GM12891 (cell line): ENCODE data around the gene UBAP1L.
"Not testable (repeated sequence)": the region's sequence is repeated elsewhere in the genome, so short reads cannot be mapped to it uniquely, and the experiment has no call there.

ENCODE experiments used
- DNase-seq: peaks from one replicate; pipeline ENCODE4 v3.0.0; 2011; ENCODE audit warnings: low spot score; ENCODE audit not compliant: insufficient read length
- FAIRE-seq: peaks from 2 replicates; lab custom pipeline; 2011; peaks lifted over from hg19 to GRCh38; lab: Jason Lieb, UNC
- PAX5 ChIP-seq: IDR thresholded peaks from 2 replicates; pipeline ENCODE4 v1.6.1; 2011; ENCODE audit warnings: low read length, moderate library complexity, mild to moderate bottlenecking; ENCODE audit not compliant: insufficient read depth, severe bottlenecking
- POLR2A ChIP-seq: IDR thresholded peaks from 2 replicates; pipeline ENCODE4 v1.6.1; 2011; ENCODE audit warnings: low read depth, low read length, control low read depth
- POLR2AphosphoS5 ChIP-seq: IDR thresholded peaks from 2 replicates; pipeline ENCODE4 v1.6.1; 2011; ENCODE audit warnings: low read depth, low read length, control low read depth
- POU2F2 ChIP-seq: IDR thresholded peaks from 2 replicates; pipeline ENCODE4 v1.6.1; 2011; ENCODE audit warnings: low read depth, mild to moderate bottlenecking, control low read depth, low read length, moderate library complexity
- SPI1 ChIP-seq: IDR thresholded peaks from 2 replicates; pipeline ENCODE4 v1.6.1; 2011; ENCODE audit warnings: low read depth, low read length, control low read depth
- TAF1 ChIP-seq: IDR thresholded peaks from 2 replicates; pipeline ENCODE4 v1.6.1; 2011; ENCODE audit warnings: low read depth, low read length, control low read depth

The UBAP1L gene

GRCh38 chr15:65100442-65100841 is 14.6 kb downstream of the UBAP1L start:
- DNase-seq, result no peak
- TF ChIP-seq POLR2A (no peak), TAF1 (no peak), POU2F2 (no peak), POLR2AphosphoS5 (no peak), SPI1 (no peak), PAX5 (no peak)
- no peak for FAIRE-seq

GRCh38 chr15:65099801-65100200 is 15.2 kb downstream of the UBAP1L start:
- not testable (repeated sequence) for DNase-seq, FAIRE-seq

DNA sequence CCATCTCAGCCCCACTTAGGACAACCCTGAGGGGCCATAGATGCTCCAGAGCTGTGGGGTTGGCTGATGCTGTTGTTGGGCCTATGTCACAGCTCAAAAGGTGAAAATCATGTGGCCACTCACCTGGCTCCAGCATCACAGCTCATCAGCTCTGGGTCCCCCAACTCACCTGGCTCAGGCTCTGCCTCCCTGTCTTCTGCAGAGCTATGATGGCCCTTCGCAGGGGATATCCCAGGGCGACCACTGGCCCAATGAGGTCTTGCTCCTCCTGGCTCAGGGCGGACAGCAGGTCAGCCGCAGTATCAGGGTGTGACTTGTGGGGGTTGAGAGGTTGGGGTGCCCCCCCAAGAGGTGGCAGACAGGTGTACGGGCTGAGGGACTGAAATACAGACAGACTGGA is 15.7 kb downstream of the UBAP1L start:
- DNase-seq (no peak), FAIRE-seq (no peak)
- TF ChIP-seq PAX5 (no peak), POU2F2 (no peak), TAF1 (no peak), SPI1 (no peak), POLR2A (no peak), POLR2AphosphoS5 (no peak)

- no peak for TF ChIP-seq POLR2A
- TF ChIP-seq SPI1, result no peak
- TF ChIP-seq TAF1, result no peak
- no peak for TF ChIP-seq POLR2AphosphoS5
- no peak for TF ChIP-seq PAX5
- no peak for TF ChIP-seq POU2F2
- FAIRE-seq (no peak), DNase-seq (no peak)
These were observed 17.2 kb downstream of the UBAP1L start for GRCh38 chr15:65097651-65098263.

- no peak for DNase-seq
- no peak for FAIRE-seq
- TF ChIP-seq POU2F2, result no peak
- TF ChIP-seq SPI1, result no peak
- no peak for TF ChIP-seq PAX5
- no peak for TF ChIP-seq POLR2AphosphoS5
- TF ChIP-seq TAF1, result no peak
- TF ChIP-seq POLR2A, result no peak
These were observed 18.3 kb downstream of the UBAP1L start for GRCh38 chr15:65096481-65097385.

DNA sequence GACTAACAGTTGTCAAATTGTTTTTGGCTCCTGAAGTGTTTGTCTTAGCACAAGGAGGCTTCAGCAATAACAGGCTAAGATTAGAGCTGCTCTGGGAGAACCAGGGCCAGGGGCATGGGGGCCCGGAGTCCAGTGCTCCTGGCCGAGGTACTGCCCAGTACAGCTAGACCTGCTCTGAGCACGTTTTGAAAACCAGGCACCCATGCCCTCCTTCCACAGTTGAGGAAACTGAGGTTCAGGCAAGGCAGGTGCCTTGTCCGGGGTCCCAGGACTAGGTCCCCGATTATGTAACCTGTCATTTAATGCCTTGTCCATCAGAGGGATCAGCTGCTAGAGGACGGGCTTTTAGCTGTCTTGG is 19.3 kb downstream of the UBAP1L start:
- no peak for TF ChIP-seq SPI1
- TF ChIP-seq POLR2AphosphoS5, result no peak
- TF ChIP-seq PAX5, result no peak
- TF ChIP-seq TAF1, result no peak
- no peak for TF ChIP-seq POLR2A
- no peak for TF ChIP-seq POU2F2
- FAIRE-seq (no peak), DNase-seq (no peak)

- no peak for TF ChIP-seq TAF1
- no peak for TF ChIP-seq SPI1
- no peak for TF ChIP-seq PAX5
- no peak for TF ChIP-seq POU2F2
- no peak for TF ChIP-seq POLR2A
- TF ChIP-seq POLR2AphosphoS5, result no peak
- DNase-seq (no peak), FAIRE-seq (no peak)
These were observed 19.8 kb downstream of the UBAP1L start for GRCh38 chr15:65095011-65095746.

GRCh38 chr15:65094294-65094995 is 20.6 kb downstream of the UBAP1L start:
- DNase-seq (no peak), FAIRE-seq (no peak)
- TF ChIP-seq SPI1 (no peak), POLR2AphosphoS5 (no peak), TAF1 (no peak), PAX5 (no peak), POLR2A (no peak), POU2F2 (no peak)

- not testable (repeated sequence) for FAIRE-seq, DNase-seq
These were observed 21.2 kb downstream of the UBAP1L start for GRCh38 chr15:65093793-65094170.
